SK-N-SH (cell line): ENCODE data around the gene TINAGL1. TPM values are rescaled to one million over a fixed set of nuclear protein-coding genes. Genes with fewer than 3 reads are reported as not detected.

Source experiments
- CTCF ChIA-PET: fragments of 300-600, 350-600 bp; formaldehyde crosslinking; extraction: SDS; loops from one replicate; lab custom pipeline; 2021; lab: Yijun Ruan, JAX
- POLR2A ChIA-PET: fragments of 350-600 bp; sonication (Branson Sonifier 250); formaldehyde crosslinking; extraction: SDS; loops from one replicate; lab custom pipeline; 2020; ENCODE audit warnings: antibody characterized with exemption, inconsistent platforms; lab: Yijun Ruan, JAX
- DNase-seq: peaks from one replicate; pipeline ENCODE4 v3.0.0; 2012
- H2AFZ ChIP-seq: fragments of 200-600 bp; sonication (generic); 2 replicates; pipeline ENCODE4 v1.8.1; 2016; ENCODE audit warnings: antibody characterized with exemption, mild to moderate bottlenecking, low read depth
- H3F3A ChIP-seq: fragments of 200-600 bp; sonication (generic); replicated peaks from 2 replicates; pipeline ENCODE3; 2016; ENCODE audit warnings: antibody characterized with exemption, mild to moderate bottlenecking; ENCODE audit not compliant: insufficient read depth
- H3K27ac ChIP-seq, 2 experiments: fragments of 200-500 bp in 1 of 2; fragments of 200-600 bp in 1 of 2; sonication (Bioruptor generic) in 1 of 2; sonication (generic), shearing (Covaris generic) in 1 of 2; 2 replicates each; pipeline versions ENCODE4 v1.5.1 to v1.6.1; 2014 to 2016; ENCODE audit warnings: low read depth in 2 of 2, inconsistent platforms in 1 of 2, low read length in 1 of 2, mild to moderate bottlenecking in 1 of 2, mixed read lengths in 1 of 2
- H3K27me3 ChIP-seq: fragments of 200-600 bp; sonication (generic), shearing (Covaris generic); 2 replicates; pipeline ENCODE4 v1.6.1; 2016; ENCODE audit warnings: mixed run types; ENCODE audit not compliant: insufficient read depth
- H3K36me3 ChIP-seq, 2 experiments: fragments of 200-500 bp in 1 of 2; fragments of 200-600 bp in 1 of 2; sonication (Bioruptor generic) in 1 of 2; sonication (generic) in 1 of 2; replicated peaks in 1 of 2; 2 replicates each; pipeline versions ENCODE3 to v1.5.1; 2014 to 2016; ENCODE audit warnings: low read length in 1 of 2, mild to moderate bottlenecking in 1 of 2; ENCODE audit not compliant: insufficient read depth in 2 of 2, control insufficient read depth in 1 of 2
- H3K4me1 ChIP-seq, 2 experiments: fragments of 200-500 bp in 1 of 2; fragments of 200-600 bp in 1 of 2; sonication (Bioruptor generic) in 1 of 2; sonication (generic), shearing (Covaris generic) in 1 of 2; 2 replicates each; pipeline versions ENCODE4 v1.5.1 to v1.6.1; 2014 to 2016; ENCODE audit warnings: low read depth in 1 of 2, low read length in 1 of 2, mixed run types in 1 of 2; ENCODE audit not compliant: insufficient read depth in 2 of 2, control insufficient read depth in 1 of 2
- H3K4me2 ChIP-seq: fragments of 200-600 bp; sonication (generic), shearing (Covaris generic); 2 replicates; pipeline ENCODE4 v1.6.1; 2017; ENCODE audit warnings: mixed run types
- H3K4me3 ChIP-seq, 2 experiments: fragments of 200-500 bp in 1 of 2; fragments of 200-600 bp in 1 of 2; sonication (Bioruptor generic) in 1 of 2; sonication (generic), shearing (Covaris generic) in 1 of 2; 2 replicates each; pipeline versions ENCODE4 v1.5.1 to v1.8.1; 2014 to 2016; ENCODE audit warnings: low read depth in 2 of 2, inconsistent platforms in 1 of 2, low read length in 1 of 2, mild to moderate bottlenecking in 1 of 2, mixed read lengths in 1 of 2, moderate library complexity in 1 of 2
- H3K79me2 ChIP-seq: fragments of 200-600 bp; sonication (generic); 2 replicates; pipeline ENCODE4 v1.8.1; 2017; ENCODE audit warnings: mild to moderate bottlenecking; ENCODE audit not compliant: insufficient read depth
- H3K9ac ChIP-seq: fragments of 200-600 bp; sonication (generic); 2 replicates; pipeline ENCODE4 v1.6.1; 2017; ENCODE audit warnings: mixed run types
- H3K9me2 ChIP-seq: fragments of 200-600 bp; sonication (generic); 2 replicates; pipeline ENCODE4 v1.6.1; 2017; ENCODE audit warnings: mixed run types
- H3K9me3 ChIP-seq: fragments of 200-600 bp; sonication (generic); 2 replicates; pipeline ENCODE4 v1.6.1; 2017; ENCODE audit warnings: mixed run types, mild to moderate bottlenecking, moderate library complexity
- H4K20me1 ChIP-seq: fragments of 200-600 bp; sonication (generic); 2 replicates; pipeline ENCODE4 v1.6.1; 2017; ENCODE audit warnings: mild to moderate bottlenecking, mixed run types; ENCODE audit not compliant: insufficient read depth
- CHD2 ChIP-seq: fragments of 150-350 bp; IDR thresholded peaks from 2 replicates; pipeline ENCODE4 v1.6.1; 2018; ENCODE audit warnings: low read length; ENCODE audit not compliant: partially characterized antibody
- EP300 ChIP-seq, 2 experiments: IDR thresholded peaks; 2 replicates each; pipeline versions ENCODE4 v1.4.0 to v1.6.1; 2012; ENCODE audit warnings: borderline replicate concordance in 1 of 2, low read depth in 1 of 2, low read length in 1 of 2
- EZH2phosphoT487 ChIP-seq: fragments of 200-600 bp; sonication (generic); IDR thresholded peaks from 2 replicates; pipeline ENCODE4 v1.6.1; 2017; ENCODE audit warnings: low read depth, mixed run types, mild to moderate bottlenecking, antibody characterized with exemption, moderate library complexity, borderline replicate concordance
- FOXJ3 ChIP-seq: sonication (generic); formaldehyde crosslinking; IDR thresholded peaks from 2 replicates; pipeline ENCODE4 v1.5.1; 2020; ENCODE audit warnings: mild to moderate bottlenecking, missing genetic modification reagents
- JUND ChIP-seq: IDR thresholded peaks from 2 replicates; pipeline ENCODE4 v1.4.0; 2012
- NFIC ChIP-seq: IDR thresholded peaks from 2 replicates; pipeline ENCODE4 v1.4.0; 2012; ENCODE audit warnings: borderline replicate concordance
- POLR2AphosphoS5 ChIP-seq: IDR thresholded peaks from 2 replicates; pipeline ENCODE4 v1.6.1; 2012; ENCODE audit warnings: low read depth, low read length
- RCOR1 ChIP-seq: fragments of 150-350 bp; IDR thresholded peaks from 2 replicates; pipeline ENCODE4 v1.6.1; 2017; ENCODE audit warnings: antibody characterized with exemption, low read length
- RFX5 ChIP-seq: IDR thresholded peaks from 2 replicates; pipeline ENCODE4 v1.6.1; 2012; ENCODE audit warnings: mild to moderate bottlenecking, improper control_type of control experiment, low read length
- RXRA ChIP-seq: IDR thresholded peaks from 2 replicates; pipeline ENCODE4 v1.4.0; 2012; ENCODE audit warnings: low read depth, mild to moderate bottlenecking, borderline replicate concordance
- SIN3A ChIP-seq: IDR thresholded peaks from 2 replicates; pipeline ENCODE4 v1.6.1; 2012; ENCODE audit warnings: low read depth, mild to moderate bottlenecking, low read length, moderate library complexity, borderline replicate concordance
- TAF1 ChIP-seq: IDR thresholded peaks from 2 replicates; pipeline ENCODE4 v1.6.1; 2012; ENCODE audit warnings: low read depth, mild to moderate bottlenecking, low read length, moderate library complexity, borderline replicate concordance
- TCF12 ChIP-seq: IDR thresholded peaks from 2 replicates; pipeline ENCODE4 v1.4.0; 2012
- YY1 ChIP-seq: IDR thresholded peaks from 2 replicates; pipeline ENCODE4 v1.4.0; 2012; ENCODE audit warnings: low read depth, mild to moderate bottlenecking
- WGBS: methylation state at CpG from one replicate; pipeline ENCODE4 v1.1.6; 2017; ENCODE audit warnings: low lambda C conversion rate; 5-methylcytosine and 5-hydroxymethylcytosine counted together
- polyA plus RNA-seq, 3 experiments: library from polyadenylated mRNA; depleted of rRNA; stranded (reverse); fragments of >200 nt; gene quantifications; 2 replicates each; pipeline ENCODE4 v1.2.3, GENCODE V29; 2012
- TF ChIP-seq, protein P1 (sequence below): fragments of 150-350 bp; IDR thresholded peaks from 2 replicates; pipeline ENCODE4 v1.6.1; 2017; ENCODE audit warnings: antibody characterized with exemption, low read length, low read depth, borderline replicate concordance
- TF ChIP-seq, protein P2 (sequence below): fragments of 200-600 bp; sonication (generic); IDR thresholded peaks from 2 replicates; pipeline ENCODE4 v1.6.1; 2017; ENCODE audit warnings: antibody characterized with exemption, mild to moderate bottlenecking, moderate library complexity
- TF ChIP-seq, protein P3 (sequence below): fragments of 150-350 bp; IDR thresholded peaks from 2 replicates; pipeline ENCODE4 v1.6.1; 2016; ENCODE audit warnings: mild to moderate bottlenecking, low read depth, low read length

Gene TINAGL1
- polyA plus RNA-seq, 1 of the 3 experiments (the other 2 are of a cell fraction) = not detected

DNA sequence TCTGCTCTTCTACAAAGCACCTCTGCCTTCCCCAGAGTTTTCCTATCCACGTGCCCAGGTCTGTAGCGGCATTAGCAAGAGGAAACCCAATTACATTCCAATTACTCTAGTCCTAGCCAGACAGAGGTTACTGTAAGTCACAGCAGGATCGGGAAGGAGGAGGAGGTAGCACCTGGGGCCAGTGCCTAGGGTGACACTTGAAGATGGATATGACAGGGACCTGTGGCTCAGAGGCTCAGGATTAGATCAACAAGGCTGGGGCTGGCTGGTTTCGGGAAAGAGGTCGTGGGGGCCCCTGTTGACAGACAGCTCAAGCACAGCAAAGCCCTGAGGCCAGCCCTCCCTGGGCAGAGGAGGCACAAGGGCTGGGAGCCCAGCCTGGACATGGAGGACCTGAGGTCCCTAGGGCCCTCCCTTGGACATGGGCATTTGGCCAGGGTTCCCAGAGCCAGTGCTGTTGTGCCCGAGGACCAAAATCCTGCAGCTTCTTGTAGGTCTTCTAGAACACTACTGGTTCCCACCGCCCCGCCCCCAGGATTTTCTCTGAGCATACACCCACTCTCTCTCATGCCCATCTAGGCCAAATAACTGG lies 38.2 kb downstream of the TINAGL1 start:
- H3K9me2 ChIP-seq = no peaks in the 10 kb centered on the region
- ChIA-PET CTCF (interaction anchor here (0.7 to 1.0 kb wide), 3 partner anchors 16 to 219 kb away, joined by 3 to 4 read pairs (median 4); no protein-coding TSS in a partner anchor), POLR2A (no interaction called here)
- H3K27ac ChIP-seq = peak overlapping the region in 1 of 2 experiments; percentile 62; a peak in 2 of 4 replicates
- no peak for DNase-seq
- H3K79me2 ChIP-seq = no peaks in the 10 kb centered on the region
- TF ChIP-seq CHD2 = peak; percentile 15
- TF ChIP-seq YY1 = no peak
- no peak overlapping the region for H2AFZ ChIP-seq
- H4K20me1 ChIP-seq = no peaks in the 10 kb centered on the region
- WGBS = 86% methylated on average over 7 of the region's 8 CpGs
- no peak overlapping the region for H3K9ac ChIP-seq
- no peak overlapping the region for H3K4me3 ChIP-seq
- no peaks in the 10 kb centered on the region; the same call in 1 of the 2 replicates for H3K27me3 ChIP-seq
- no peaks in the 10 kb centered on the region for H3K36me3 ChIP-seq
- no peaks in the 10 kb centered on the region for H3K9me3 ChIP-seq
- peaks cover 6 to 20% of the 10 kb centered on the region in 2 experiments; a peak in 1 of 4 replicates for H3K4me1 ChIP-seq
- peaks cover 6% of the 10 kb centered on the region for H3F3A ChIP-seq
- no peak overlapping the region for H3K4me2 ChIP-seq

- H2AFZ ChIP-seq = no peak overlapping the region
- no peaks in the 10 kb centered on the region; the same call in 1 of the 2 replicates for H3K27me3 ChIP-seq
- no peaks in the 10 kb centered on the region for H3F3A ChIP-seq
- no peak for DNase-seq
- no peaks in the 10 kb centered on the region for H3K36me3 ChIP-seq
- H3K9me3 ChIP-seq = no peaks in the 10 kb centered on the region
- no peak overlapping the region for H3K4me2 ChIP-seq
- H3K27ac ChIP-seq = no peak overlapping the region
- no peaks in the 10 kb centered on the region for H3K9me2 ChIP-seq
- WGBS = 83% methylated on average over 5 of the region's 6 CpGs
- CTCF ChIA-PET = no interaction called here
- TF ChIP-seq TAF1 (no peak), NFIC (no peak), SIN3A (no peak), RXRA (no peak), EP300 (IDR thresholded peaks at IDR 0.05; ENCODE audit: borderline replicate concordance in 1 of 2, low read depth in 1 of 2, low read length in 1 of 2) (no peak), JUND (no peak), FOXJ3 (CRISPR knock-in tag) (no peak), EZH2phosphoT487 (no peak), CHD2 (no peak), POLR2AphosphoS5 (no peak), TCF12 (no peak), RFX5 (no peak), RCOR1 (no peak)
- TF ChIP-seq, protein P1, sequence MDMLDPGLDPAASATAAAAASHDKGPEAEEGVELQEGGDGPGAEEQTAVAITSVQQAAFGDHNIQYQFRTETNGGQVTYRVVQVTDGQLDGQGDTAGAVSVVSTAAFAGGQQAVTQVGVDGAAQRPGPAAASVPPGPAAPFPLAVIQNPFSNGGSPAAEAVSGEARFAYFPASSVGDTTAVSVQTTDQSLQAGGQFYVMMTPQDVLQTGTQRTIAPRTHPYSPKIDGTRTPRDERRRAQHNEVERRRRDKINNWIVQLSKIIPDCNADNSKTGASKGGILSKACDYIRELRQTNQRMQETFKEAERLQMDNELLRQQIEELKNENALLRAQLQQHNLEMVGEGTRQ = no peak
- TF ChIP-seq, protein P2, sequence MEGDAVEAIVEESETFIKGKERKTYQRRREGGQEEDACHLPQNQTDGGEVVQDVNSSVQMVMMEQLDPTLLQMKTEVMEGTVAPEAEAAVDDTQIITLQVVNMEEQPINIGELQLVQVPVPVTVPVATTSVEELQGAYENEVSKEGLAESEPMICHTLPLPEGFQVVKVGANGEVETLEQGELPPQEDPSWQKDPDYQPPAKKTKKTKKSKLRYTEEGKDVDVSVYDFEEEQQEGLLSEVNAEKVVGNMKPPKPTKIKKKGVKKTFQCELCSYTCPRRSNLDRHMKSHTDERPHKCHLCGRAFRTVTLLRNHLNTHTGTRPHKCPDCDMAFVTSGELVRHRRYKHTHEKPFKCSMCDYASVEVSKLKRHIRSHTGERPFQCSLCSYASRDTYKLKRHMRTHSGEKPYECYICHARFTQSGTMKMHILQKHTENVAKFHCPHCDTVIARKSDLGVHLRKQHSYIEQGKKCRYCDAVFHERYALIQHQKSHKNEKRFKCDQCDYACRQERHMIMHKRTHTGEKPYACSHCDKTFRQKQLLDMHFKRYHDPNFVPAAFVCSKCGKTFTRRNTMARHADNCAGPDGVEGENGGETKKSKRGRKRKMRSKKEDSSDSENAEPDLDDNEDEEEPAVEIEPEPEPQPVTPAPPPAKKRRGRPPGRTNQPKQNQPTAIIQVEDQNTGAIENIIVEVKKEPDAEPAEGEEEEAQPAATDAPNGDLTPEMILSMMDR = no peak
- TF ChIP-seq, protein P3, sequence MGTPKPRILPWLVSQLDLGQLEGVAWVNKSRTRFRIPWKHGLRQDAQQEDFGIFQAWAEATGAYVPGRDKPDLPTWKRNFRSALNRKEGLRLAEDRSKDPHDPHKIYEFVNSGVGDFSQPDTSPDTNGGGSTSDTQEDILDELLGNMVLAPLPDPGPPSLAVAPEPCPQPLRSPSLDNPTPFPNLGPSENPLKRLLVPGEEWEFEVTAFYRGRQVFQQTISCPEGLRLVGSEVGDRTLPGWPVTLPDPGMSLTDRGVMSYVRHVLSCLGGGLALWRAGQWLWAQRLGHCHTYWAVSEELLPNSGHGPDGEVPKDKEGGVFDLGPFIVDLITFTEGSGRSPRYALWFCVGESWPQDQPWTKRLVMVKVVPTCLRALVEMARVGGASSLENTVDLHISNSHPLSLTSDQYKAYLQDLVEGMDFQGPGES = no peak
- no peaks in the 10 kb centered on the region for H3K79me2 ChIP-seq
- POLR2A ChIA-PET = no interaction called here
- peaks cover 0 to 20% of the 10 kb centered on the region in 2 experiments; a peak in 1 of 4 replicates for H3K4me1 ChIP-seq
- H4K20me1 ChIP-seq = no peaks in the 10 kb centered on the region
- H3K4me3 ChIP-seq = no peak overlapping the region
- no peak overlapping the region for H3K9ac ChIP-seq
These were observed 39.1 kb downstream of the TINAGL1 start for GRCh38 chr1:31615414-31615813.
